Trophoblast cell (in vitro differentiated cells and primary cell): ENCODE results near the gene SH3BGRL2.

Experiments
- DNase-seq, 2 donors: peaks; one replicate each; pipeline ENCODE4 v3.0.0-alpha.2; 2016
- H2AFZ ChIP-seq: 2 replicates; pipeline ENCODE4 v1.6.1; 2013; ENCODE audit warnings: low read length, moderate library complexity, mild to moderate bottlenecking; ENCODE audit not compliant: insufficient read depth, poor library complexity
- H2AK5ac ChIP-seq: 2 replicates; pipeline ENCODE4 v1.6.1; 2013; ENCODE audit warnings: mild to moderate bottlenecking, low read length
- H2BK120ac ChIP-seq: 2 replicates; pipeline ENCODE4 v1.6.1; 2013; ENCODE audit warnings: low read length, mild to moderate bottlenecking, moderate library complexity; ENCODE audit not compliant: insufficient read depth, poor library complexity
- H2BK12ac ChIP-seq: 2 replicates; pipeline ENCODE4 v1.6.1; 2013; ENCODE audit warnings: mild to moderate bottlenecking, low read length, moderate library complexity
- H2BK5ac ChIP-seq: 2 replicates; pipeline ENCODE4 v1.6.1; 2013; ENCODE audit warnings: low read length, low read depth, moderate library complexity, mild to moderate bottlenecking; ENCODE audit not compliant: poor library complexity
- H3K14ac ChIP-seq: 2 replicates; pipeline ENCODE4 v1.6.1; 2013; ENCODE audit warnings: mild to moderate bottlenecking, low read length
- H3K18ac ChIP-seq: 2 replicates; pipeline ENCODE4 v1.6.1; 2013; ENCODE audit warnings: mild to moderate bottlenecking, low read length
- H3K23ac ChIP-seq: 2 replicates; pipeline ENCODE4 v1.6.1; 2013; ENCODE audit warnings: low read length
- H3K27ac ChIP-seq: 2 replicates; pipeline ENCODE4 v1.5.1; 2013; ENCODE audit warnings: low read depth, mild to moderate bottlenecking, inconsistent platforms, low read length, moderate library complexity
- H3K27me3 ChIP-seq: 2 replicates; pipeline ENCODE4 v1.6.1; 2013; ENCODE audit warnings: inconsistent platforms, mild to moderate bottlenecking, low read length, moderate library complexity; ENCODE audit not compliant: insufficient read depth
- H3K36me3 ChIP-seq, 2 experiments: 1 replicate in 1 of 2; 2 replicates in 1 of 2; pipeline ENCODE4 v1.6.1; 2013; ENCODE audit warnings: low read length in 2 of 2, mild to moderate bottlenecking in 2 of 2, moderate library complexity in 1 of 2; ENCODE audit not compliant: insufficient read depth in 2 of 2, control insufficient read depth in 1 of 2
- H3K4ac ChIP-seq: 2 replicates; pipeline ENCODE4 v1.6.1; 2013; ENCODE audit warnings: low read depth, mild to moderate bottlenecking, low read length, moderate library complexity
- H3K4me1 ChIP-seq, 2 experiments: 1 replicate in 1 of 2; 2 replicates in 1 of 2; pipeline ENCODE4 v1.6.1; 2013; ENCODE audit warnings: low read length in 2 of 2, mild to moderate bottlenecking in 2 of 2, moderate library complexity in 1 of 2; ENCODE audit not compliant: insufficient read depth in 2 of 2, control insufficient read depth in 1 of 2
- H3K4me2 ChIP-seq: 2 replicates; pipeline ENCODE4 v1.6.1; 2013; ENCODE audit warnings: inconsistent platforms, mild to moderate bottlenecking, low read length, moderate library complexity
- H3K4me3 ChIP-seq: 2 replicates; pipeline ENCODE4 v1.5.1; 2013; ENCODE audit warnings: mild to moderate bottlenecking, low read depth, low read length, inconsistent platforms
- H3K79me1 ChIP-seq: one replicate; pipeline ENCODE4 v1.6.1; 2013; ENCODE audit warnings: low read length
- H3K79me2 ChIP-seq: 2 replicates; pipeline ENCODE4 v1.6.1; 2013; ENCODE audit warnings: low read length, mild to moderate bottlenecking; ENCODE audit not compliant: control insufficient read depth, insufficient read depth, poor library complexity
- H3K9ac ChIP-seq: 2 replicates; pipeline ENCODE4 v1.6.1; 2013; ENCODE audit warnings: mild to moderate bottlenecking, low read length
- H3K9me3 ChIP-seq: 2 replicates; pipeline ENCODE4 v1.6.1; 2013; ENCODE audit warnings: low read depth, mild to moderate bottlenecking, control low read depth, inconsistent platforms, low read length; ENCODE audit not compliant: insufficient read depth
- H4K12ac ChIP-seq: 2 replicates; pipeline ENCODE4 v1.6.1; 2013; ENCODE audit warnings: low read depth, mild to moderate bottlenecking, low read length, moderate library complexity
- H4K8ac ChIP-seq: 2 replicates; pipeline ENCODE4 v1.6.1; 2013; ENCODE audit warnings: low read depth, mild to moderate bottlenecking, low read length, moderate library complexity
- H4K91ac ChIP-seq: one replicate; pipeline ENCODE4 v1.6.1; 2013; ENCODE audit warnings: low read depth, mild to moderate bottlenecking, low read length, moderate library complexity
- WGBS: extraction: QIAGEN DNeasy Blood & Tissue Kit; methylation state at CpG from one replicate; pipeline ENCODE4 v1.1.7; 2013; ENCODE audit warnings: missing lambda C conversion rate; ENCODE audit not compliant: insufficient read length, insufficient coverage; ENCODE audit errors: extremely low coverage; 5-methylcytosine and 5-hydroxymethylcytosine counted together

Gene SH3BGRL2

DNA sequence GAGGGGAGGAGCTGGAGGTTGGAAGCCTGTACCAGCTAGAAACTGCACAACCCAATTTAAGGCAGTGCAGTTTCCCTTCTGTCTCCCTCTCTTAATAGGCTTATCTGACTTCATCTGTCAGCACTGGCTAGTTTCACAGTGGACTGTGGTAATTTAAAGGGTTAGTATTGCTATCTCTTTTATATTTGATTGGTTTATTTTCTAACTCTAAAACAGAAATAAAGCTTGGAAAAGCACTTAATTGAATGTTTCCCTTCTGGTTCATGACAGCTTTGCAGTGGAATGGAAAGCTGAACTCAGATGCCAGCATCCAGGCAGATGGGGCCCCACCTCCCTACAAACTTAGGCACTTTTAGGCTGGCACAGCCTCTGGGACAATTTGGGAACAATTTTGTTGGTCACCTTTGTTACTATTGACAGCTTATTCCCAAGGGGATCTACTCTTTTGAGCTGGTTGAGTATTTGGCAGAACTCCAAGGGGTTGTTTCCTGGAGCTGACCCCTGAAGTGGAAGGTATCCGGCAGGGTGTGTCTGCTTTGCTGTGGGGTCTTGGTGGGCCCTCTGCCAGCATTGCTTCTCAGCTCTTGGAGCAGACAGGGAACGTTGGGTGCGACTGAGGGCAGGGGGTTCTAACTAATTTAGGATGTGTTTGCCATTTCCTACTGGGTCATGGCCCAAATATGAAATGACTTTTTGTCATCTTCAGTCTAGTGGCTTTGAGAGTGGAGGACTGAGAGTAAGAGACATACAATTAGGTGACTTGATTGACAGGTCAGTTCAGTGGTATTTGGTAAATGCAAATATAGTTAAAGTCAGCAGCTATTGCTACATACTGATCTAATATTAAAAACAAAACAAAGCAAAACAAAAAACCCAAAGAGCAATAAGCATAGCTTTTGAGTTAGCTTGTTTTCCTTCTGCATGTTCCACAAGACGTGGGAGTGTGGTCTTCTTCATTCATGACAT lies 9.3 kb downstream of the SH3BGRL2 start:
- Histone ChIP-seq H3K36me3 (no peaks in the 10 kb centered on the region), H3K27ac (no peak overlapping the region), H3K23ac (no peak overlapping the region)

DNA sequence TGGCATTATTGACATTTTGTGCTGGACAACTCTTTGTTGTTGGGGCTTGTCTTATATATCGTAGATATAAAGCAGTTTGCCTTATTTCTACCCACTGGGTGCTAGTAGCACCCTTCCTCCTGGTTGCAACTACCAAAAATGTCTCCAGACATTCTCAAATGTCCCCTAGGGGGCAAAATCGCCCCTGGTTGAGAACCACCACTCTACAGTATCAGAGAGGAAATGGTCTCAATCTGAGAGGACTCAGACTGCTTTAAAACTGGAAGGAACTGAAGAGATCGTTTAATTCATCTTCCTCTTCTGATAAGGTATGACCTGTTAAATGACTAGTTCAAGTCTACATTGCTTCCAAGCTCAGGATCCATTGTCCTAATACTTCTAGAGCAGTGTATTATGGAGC lies 14.9 kb downstream of the SH3BGRL2 start:
- no peak overlapping the region for H3K4ac ChIP-seq
- H2BK5ac ChIP-seq, result no peak overlapping the region
- no peaks in the 10 kb centered on the region for H3K79me2 ChIP-seq
- no peak overlapping the region for H3K4me3 ChIP-seq
- no peaks in the 10 kb centered on the region for H3K9me3 ChIP-seq
- H3K18ac ChIP-seq, result no peak overlapping the region
- H2AFZ ChIP-seq, result no peak overlapping the region
- no peak for DNase-seq
- no peak overlapping the region for H4K91ac ChIP-seq
- no peak overlapping the region for H3K14ac ChIP-seq
- H3K4me2 ChIP-seq, result no peak overlapping the region
- no CpG with 5 or more reads among the region's 3 CpGs for WGBS
- H3K4me1 ChIP-seq, result peaks cover 2 to 7% of the 10 kb centered on the region in 2 experiments
- no peak overlapping the region for H4K12ac ChIP-seq
- H2AK5ac ChIP-seq, result no peak overlapping the region
- no peak overlapping the region for H3K23ac ChIP-seq
- no peaks in the 10 kb centered on the region for H3K27me3 ChIP-seq
- H3K79me1 ChIP-seq, result no peaks in the 10 kb centered on the region
- H3K27ac ChIP-seq, result no peak overlapping the region
- H3K9ac ChIP-seq, result no peak overlapping the region
- H4K8ac ChIP-seq, result no peak overlapping the region
- no peaks in the 10 kb centered on the region for H3K36me3 ChIP-seq
- no peak overlapping the region for H2BK12ac ChIP-seq
- no peak overlapping the region for H2BK120ac ChIP-seq

More for the DNA sequence above, 9.3 kb downstream of the SH3BGRL2 start:
- peaks cover 2% of the 10 kb centered on the region for H3K79me2 ChIP-seq
- no peak overlapping the region for H3K4ac ChIP-seq
- H3K79me1 ChIP-seq, result no peaks in the 10 kb centered on the region
- H2BK120ac ChIP-seq, result peak overlapping the region; percentile 55
- no peak overlapping the region for H3K4me3 ChIP-seq
- H3K4me1 ChIP-seq, result peaks cover 0 to 3% of the 10 kb centered on the region in 2 experiments
- no peak overlapping the region for H2BK12ac ChIP-seq
- no peak overlapping the region for H3K9ac ChIP-seq
- H3K18ac ChIP-seq, result no peak overlapping the region
- no peaks in the 10 kb centered on the region for H3K27me3 ChIP-seq
- no CpG with 5 or more reads among the region's 4 CpGs for WGBS
- peak overlapping the region; percentile 63 for H2AFZ ChIP-seq
- H2BK5ac ChIP-seq, result no peak overlapping the region
- no peak overlapping the region for H3K14ac ChIP-seq
- H3K9me3 ChIP-seq, result no peaks in the 10 kb centered on the region
- H4K91ac ChIP-seq, result no peak overlapping the region
- H2AK5ac ChIP-seq, result no peak overlapping the region
- no peak overlapping the region for H4K12ac ChIP-seq
- H3K4me2 ChIP-seq, result no peak overlapping the region
- DNase-seq, result no peak
- H4K8ac ChIP-seq, result no peak overlapping the region

DNA sequence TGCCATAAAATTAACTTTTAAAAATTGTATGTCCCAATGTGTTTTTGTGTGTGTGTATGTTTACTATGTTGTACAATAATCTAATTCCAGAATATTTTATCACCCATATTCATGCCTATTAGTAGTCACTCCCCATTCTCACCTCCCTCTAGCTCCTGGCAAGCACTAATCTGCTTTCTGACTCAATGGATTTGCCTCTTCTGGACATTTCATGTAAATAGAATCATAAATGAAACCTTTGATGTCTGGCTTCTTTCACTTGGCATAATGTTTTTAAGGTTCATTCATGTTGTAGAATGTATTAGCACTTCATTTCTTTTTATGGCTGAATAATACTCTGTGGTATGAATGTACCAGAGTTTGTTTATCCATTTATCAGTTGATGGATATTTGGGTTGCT lies 15.4 kb downstream of the SH3BGRL2 start:
- H4K91ac ChIP-seq, result no peak overlapping the region

DNA sequence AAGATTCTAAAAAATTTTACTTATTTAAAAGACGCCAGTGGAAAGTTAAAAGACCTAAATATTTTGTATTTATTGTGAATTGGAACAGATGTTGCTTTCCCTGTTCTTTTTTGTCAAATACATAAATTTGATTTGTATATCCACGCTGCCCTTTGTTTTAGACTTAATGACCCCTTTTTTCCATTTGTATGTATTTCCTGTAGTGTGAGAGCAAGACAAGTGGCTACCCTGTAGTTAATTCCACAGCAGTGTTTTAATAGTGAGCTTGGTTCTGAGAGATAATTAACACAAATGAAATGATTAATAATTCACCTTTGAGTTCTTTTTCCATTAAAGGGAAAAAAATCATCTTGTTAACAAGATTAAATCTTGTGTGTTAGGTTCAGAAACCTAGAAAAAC lies 16.6 kb downstream of the SH3BGRL2 start:
- Histone ChIP-seq H3K79me2 (peaks cover 1% of the 10 kb centered on the region), H4K12ac (no peak overlapping the region), H3K23ac (no peak overlapping the region), H3K27ac (no peak overlapping the region), H4K8ac (no peak overlapping the region), H3K14ac (no peak overlapping the region), H3K79me1 (no peaks in the 10 kb centered on the region), H3K4ac (no peak overlapping the region), H3K27me3 (no peaks in the 10 kb centered on the region), H3K4me2 (no peak overlapping the region), H2AFZ (no peak overlapping the region), H2BK120ac (no peak overlapping the region), H2BK12ac (no peak overlapping the region), H3K18ac (no peak overlapping the region), H3K36me3 (no peaks in the 10 kb centered on the region), H3K4me3 (no peak overlapping the region), H2BK5ac (no peak overlapping the region), H3K9ac (no peak overlapping the region), H3K4me1 (peaks cover 2 to 7% of the 10 kb centered on the region in 2 experiments), H3K9me3 (no peaks in the 10 kb centered on the region), H2AK5ac (no peak overlapping the region), H4K91ac (no peak overlapping the region)
- DNase-seq, result no peak
- WGBS, result no CpG with 5 or more reads among the region's 2 CpGs

More for the DNA sequence above, 15.4 kb downstream of the SH3BGRL2 start:
- no peak overlapping the region for H2BK5ac ChIP-seq
- no peak overlapping the region for H2AFZ ChIP-seq
- H3K23ac ChIP-seq, result no peak overlapping the region
- no peak overlapping the region for H3K4ac ChIP-seq
- no peak overlapping the region for H2AK5ac ChIP-seq
- DNase-seq, result no peak
- no peaks in the 10 kb centered on the region for H3K9me3 ChIP-seq
- no peak overlapping the region for H3K18ac ChIP-seq
- H3K4me2 ChIP-seq, result no peak overlapping the region
- H3K27ac ChIP-seq, result no peak overlapping the region
- H3K4me1 ChIP-seq, result peaks cover 2 to 7% of the 10 kb centered on the region in 2 experiments
- no peaks in the 10 kb centered on the region for H3K79me2 ChIP-seq
- H3K9ac ChIP-seq, result no peak overlapping the region
- no peak overlapping the region for H2BK120ac ChIP-seq
- no peak overlapping the region for H3K4me3 ChIP-seq
- no peak overlapping the region for H2BK12ac ChIP-seq
- H3K79me1 ChIP-seq, result no peaks in the 10 kb centered on the region
- no peaks in the 10 kb centered on the region for H3K27me3 ChIP-seq
- H3K36me3 ChIP-seq, result no peaks in the 10 kb centered on the region
- H4K12ac ChIP-seq, result no peak overlapping the region
- H3K14ac ChIP-seq, result no peak overlapping the region
- H4K8ac ChIP-seq, result no peak overlapping the region
